NCI-H2171 (cell line): ENCODE data around the gene CCNI.
"Not testable (repeated sequence)": the region's sequence is repeated elsewhere in the genome, so short reads cannot be mapped to it uniquely, and the experiment has no call there.

ENCODE experiments used
- DNase-seq: peaks from one replicate; lab custom pipeline; 2025; lab: John Stamatoyannopoulos, UW

CCNI gene, protein sequence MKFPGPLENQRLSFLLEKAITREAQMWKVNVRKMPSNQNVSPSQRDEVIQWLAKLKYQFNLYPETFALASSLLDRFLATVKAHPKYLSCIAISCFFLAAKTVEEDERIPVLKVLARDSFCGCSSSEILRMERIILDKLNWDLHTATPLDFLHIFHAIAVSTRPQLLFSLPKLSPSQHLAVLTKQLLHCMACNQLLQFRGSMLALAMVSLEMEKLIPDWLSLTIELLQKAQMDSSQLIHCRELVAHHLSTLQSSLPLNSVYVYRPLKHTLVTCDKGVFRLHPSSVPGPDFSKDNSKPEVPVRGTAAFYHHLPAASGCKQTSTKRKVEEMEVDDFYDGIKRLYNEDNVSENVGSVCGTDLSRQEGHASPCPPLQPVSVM

GRCh38 chr4:77075869-77076799 is at the start of gene CCNI:
Gene CCNI, minus strand, starts transcription at chr4:77075989. Its CDS starts 9,627 bp downstream, at chr4:77066362.
- peak; percentile 80 for DNase-seq

DNA sequence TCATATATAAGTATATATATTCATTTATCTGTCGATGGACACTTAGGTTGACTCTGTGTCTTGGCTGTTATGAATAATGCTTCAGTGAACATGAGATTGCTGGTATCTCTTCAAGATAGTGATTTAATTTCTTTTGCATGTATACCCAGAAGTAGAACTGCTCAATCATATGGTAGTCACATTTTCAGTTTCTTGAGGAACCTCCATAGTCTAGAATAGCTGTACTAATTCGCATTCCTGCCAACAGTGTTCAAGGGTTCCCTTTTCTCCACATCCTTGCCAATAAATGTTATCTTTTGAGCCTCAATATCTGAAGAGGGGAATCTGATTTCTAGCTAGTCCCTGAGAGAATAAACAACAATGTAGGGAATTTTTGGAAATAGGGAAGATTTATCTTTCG is 48.8 kb upstream of the CCNI start:
- DNase-seq, result no peak

DNA sequence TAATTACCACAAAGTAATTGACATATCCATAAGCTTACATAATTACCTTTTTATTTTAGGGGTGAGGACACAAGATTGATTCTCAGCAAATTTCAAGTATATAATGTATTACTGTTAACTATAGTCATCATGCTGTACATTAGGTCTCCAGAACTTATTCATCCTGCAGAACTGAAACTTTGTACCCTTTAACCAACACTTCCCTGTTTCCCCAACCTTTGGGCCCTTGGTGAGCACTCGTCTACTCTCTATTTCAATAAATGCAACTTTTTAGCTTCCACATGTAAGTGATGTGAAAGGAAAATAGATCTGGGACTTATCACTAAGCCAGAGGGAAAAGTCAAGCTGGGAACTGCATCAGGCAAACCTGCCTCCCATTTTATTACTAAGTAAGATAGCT is 47.6 kb upstream of the CCNI start:
- no peak for DNase-seq

GRCh38 chr4:77122656-77123055 is 46.9 kb upstream of the CCNI start:
- DNase-seq, result no peak

DNA sequence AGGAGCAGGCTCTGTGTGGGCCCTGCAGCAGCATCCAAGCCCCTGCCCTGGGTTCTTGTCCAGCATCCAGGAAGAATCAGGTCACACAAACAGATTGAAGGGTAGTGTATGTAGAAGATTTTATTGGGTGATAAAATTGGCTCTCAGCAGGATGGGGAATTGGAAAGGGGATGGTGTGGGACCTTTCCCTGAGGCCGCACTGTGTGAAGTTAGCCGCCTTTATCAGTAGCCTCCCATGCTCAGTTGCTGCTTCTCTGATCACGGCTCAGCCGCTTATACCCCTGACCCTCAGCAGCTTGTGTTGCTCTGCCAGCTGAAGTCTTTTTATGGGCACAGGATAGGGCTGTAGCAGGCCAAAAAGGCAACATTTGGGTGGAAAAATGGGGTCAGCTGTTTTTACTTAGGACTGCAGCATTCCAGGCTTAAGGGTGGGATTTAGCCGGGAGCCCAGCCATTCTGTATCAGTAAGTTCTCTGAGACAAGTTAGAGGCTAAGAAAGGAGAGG is 46.0 kb upstream of the CCNI start:
- no peak for DNase-seq

DNA sequence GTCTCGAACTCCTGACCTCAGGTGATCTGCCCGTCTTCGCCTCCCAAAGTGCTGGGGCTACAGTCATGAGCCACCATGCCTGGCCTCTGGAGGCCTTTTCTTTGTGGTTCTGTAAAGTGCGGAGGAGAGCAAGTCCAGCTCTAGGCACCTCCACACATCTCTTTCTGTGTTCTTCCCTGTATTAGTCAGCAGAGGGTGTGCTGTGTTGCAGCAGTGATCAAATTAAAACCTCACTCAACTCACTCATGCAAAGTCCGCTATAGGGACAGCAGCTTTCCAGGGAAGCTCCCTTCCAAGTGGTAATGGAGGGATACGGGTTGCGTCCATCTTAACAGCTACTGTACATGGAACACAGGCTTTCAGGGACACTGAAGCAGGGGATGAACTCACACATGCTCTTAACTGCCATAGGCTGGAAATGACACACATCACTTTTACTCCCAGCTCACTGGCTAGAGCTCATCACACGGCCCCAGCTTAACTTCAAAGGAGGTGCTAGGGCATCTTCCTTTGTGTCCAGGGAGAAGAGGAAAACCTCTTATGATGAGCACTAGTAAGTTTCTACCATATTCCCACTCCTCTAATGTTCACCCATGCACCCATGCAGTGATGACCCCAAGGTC is 45.2 kb upstream of the CCNI start:
- DNase-seq, result no peak

DNA sequence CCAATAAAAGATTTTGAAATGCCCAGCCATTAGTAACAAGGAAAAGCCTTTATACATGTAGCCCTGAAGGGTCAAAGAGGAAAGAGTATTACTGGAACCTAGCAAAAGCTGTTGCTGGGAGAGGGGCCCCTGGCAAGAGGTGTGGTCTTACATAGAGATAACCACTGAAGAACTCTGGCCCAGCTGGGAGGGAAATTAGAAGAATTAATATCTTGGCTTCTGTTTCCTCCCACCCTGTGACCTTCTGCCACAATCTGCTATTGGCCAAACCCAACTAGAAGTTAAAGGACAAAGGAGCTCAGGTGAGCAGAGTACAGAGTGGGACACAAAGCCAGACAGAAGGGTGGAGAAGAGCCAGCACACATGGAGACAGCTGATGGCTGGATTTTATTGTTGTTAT is 41.9 kb upstream of the CCNI start:
- no peak for DNase-seq

DNA sequence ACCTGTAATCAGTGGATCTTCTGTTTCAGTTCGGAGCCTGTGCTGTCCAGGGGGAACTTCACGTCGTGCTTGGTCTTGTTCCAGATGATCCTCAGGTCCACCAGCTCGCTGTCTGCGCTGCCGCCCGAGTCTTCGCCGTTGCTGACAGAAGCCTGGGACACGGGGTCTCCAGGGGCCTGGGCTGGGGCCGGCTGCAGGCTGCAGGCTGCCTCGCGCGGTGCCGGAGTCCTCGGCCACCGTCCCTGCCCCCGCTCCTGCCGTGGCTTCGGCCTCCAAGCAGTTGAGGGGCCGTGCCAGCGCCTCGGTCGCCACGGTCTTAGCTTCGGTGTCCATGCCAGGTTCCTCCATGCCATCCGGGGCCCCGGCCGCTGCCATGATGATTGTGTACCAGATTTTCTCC is 37.3 kb upstream of the CCNI start:
- DNase-seq, result no peak

- DNase-seq, result no peak
These were observed 34.9 kb upstream of the CCNI start for GRCh38 chr4:77110730-77111129.

DNA sequence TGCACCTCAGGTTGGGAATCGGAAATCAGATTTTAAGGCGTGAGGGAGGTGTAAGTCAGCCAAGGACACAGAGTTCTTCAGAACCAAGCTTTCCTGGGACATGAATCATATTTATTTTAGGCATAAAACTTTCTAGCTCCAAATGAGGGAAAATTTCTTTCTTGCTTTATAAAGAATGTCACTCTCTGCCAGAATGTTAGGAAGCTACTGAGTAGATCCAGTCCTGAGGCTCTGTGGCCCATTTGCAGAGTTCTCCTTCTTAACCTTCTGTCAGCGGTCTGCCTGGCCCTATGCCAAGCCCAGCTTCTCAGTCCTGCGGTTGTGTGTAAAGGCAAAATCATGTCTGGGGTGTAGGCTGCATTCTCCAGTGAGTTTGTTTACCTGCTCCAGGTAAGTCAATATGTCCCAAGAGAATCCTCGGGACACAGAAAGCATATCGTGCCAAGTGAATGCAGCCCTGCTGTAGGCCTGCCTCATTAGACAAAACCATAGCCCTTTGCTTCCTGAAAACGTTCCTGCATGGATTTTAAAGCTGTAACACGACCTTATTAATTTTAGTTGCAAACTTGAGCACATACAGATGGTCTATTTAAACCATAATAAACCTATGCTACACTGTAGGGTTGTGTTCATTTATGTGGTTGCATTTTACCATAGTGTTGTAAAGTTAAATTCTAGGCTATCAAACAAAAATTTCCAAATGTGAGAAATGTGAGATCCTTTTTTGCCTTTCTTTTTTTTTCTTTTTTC is 29.2 kb upstream of the CCNI start:
- peak; percentile 84 for DNase-seq

GRCh38 chr4:77104388-77104787 is 28.6 kb upstream of the CCNI start:
- no peak for DNase-seq

DNA sequence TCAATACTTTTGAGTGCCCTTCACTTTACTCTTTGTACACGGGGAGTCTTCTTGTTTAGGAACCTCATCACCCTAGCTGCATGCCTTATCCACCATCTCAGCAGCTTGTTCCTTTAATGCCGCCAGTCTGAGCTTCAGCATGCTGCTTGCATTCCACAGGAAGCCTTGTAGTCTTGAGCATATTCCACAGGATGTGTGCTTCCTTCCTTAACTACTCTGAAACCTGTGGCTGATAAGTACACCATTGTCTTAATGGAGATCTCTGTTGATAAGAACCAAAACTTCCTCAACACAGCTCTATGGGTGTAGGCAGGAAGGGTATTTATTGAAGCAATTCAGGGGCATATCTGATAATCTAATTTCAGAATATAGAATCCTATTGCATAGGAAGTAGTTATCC is 24.4 kb upstream of the CCNI start:
- DNase-seq, result no peak

DNA sequence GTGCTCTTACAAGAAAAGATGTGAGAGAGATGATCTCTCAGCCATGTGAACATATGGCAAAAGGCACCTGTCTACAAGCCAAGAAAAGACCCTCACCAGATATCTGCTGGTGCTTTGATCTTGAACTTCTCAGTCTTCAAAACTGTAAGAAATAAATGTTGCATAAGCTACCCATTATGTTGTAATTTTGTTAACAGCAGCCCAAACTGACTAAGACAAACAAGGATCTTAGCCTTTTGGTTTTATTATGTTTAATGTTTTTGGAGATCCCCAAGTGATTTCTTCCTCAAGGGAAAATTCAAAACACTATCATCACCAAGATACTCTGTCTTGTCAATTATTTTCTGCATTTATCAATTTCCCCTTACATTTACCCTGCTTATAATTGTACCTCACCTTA is 21.8 kb upstream of the CCNI start:
- DNase-seq, result no peak

GRCh38 chr4:77095101-77095821 is 19.5 kb upstream of the CCNI start:
- DNase-seq, result no peak

DNA sequence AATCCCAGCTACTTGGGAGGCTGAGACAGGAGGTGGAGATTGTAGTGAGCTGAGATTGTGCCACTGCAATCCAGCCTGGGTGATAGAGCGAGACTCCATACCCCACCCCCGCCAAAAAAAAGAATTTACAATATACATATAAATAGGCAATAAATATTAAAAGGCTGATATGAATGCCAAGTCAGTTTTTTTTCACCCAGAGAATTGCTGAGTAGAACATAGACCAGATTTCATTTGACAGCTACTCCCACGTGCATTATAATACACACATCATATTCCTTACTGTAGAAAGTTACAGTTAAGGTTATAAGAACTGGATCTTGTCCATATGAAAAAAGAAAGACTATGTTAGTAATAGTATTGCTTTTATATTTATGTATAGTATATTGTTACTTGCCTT is 18.7 kb upstream of the CCNI start:
- DNase-seq, result no peak

- DNase-seq, result no peak
These were observed 17.6 kb upstream of the CCNI start for GRCh38 chr4:77093401-77093800.

DNA sequence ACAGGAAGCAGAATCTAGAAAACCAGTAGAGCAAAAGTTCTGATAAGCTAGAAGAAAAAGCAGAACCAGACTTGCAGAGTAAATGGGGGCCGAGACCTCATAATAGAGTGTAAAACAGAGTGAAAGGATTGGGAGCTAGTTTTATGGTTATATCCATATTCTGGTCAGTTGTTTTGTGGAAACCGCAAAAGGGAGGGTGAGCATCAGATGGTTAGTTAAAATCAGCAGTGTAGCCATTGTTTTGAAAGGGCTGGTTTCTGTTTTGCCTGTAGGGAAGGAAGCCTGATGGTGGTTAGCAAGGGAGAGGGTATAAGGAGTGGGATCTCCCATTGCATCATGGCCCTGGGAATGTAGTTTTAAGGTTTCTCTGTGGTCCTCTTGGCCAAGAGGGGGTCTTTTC is 17.2 kb upstream of the CCNI start:
- DNase-seq, result no peak

- no peak for DNase-seq
These were observed 14.1 kb upstream of the CCNI start for GRCh38 chr4:77089866-77090265.

DNA sequence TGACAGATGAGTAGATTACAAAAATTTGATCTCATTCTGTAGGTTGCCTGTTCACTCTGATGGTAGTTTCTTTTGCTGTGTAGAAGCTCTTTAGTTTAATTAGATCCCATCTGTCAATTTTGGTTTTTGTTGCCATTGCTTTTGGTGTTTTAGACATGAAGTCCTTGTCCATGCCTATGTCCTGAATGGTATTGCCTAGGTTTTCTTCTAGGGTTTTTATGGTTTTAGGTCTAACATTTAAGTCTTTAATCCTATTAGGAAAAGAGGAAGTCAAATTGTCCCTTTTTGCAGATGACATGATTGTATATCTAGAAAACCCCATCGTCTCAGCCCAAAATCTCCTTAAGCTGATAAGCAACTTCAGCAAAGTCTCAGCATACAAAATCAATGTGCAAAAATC is 11.2 kb upstream of the CCNI start:
- DNase-seq, result not testable (repeated sequence)

GRCh38 chr4:77084019-77084639 is 8.3 kb upstream of the CCNI start:
- DNase-seq, result no peak
